OCI-LY3 (cell line): ENCODE data around the gene UNC93A.

Source experiments
- EZH2phosphoT487 ChIP-seq: fragments of 200-600 bp; shearing (Covaris generic); IDR thresholded peaks from 2 replicates; pipeline ENCODE4 v1.6.1; 2018; ENCODE audit warnings: antibody characterized with exemption, mixed run types, low read depth
- TF ChIP-seq, protein P1 (sequence below): fragments of 200-600, 300-600 bp; sonication (generic); IDR thresholded peaks from 2 replicates; pipeline ENCODE4 v1.5.1; 2014; ENCODE audit warnings: antibody characterized with exemption, low read length, low read depth

DNA sequence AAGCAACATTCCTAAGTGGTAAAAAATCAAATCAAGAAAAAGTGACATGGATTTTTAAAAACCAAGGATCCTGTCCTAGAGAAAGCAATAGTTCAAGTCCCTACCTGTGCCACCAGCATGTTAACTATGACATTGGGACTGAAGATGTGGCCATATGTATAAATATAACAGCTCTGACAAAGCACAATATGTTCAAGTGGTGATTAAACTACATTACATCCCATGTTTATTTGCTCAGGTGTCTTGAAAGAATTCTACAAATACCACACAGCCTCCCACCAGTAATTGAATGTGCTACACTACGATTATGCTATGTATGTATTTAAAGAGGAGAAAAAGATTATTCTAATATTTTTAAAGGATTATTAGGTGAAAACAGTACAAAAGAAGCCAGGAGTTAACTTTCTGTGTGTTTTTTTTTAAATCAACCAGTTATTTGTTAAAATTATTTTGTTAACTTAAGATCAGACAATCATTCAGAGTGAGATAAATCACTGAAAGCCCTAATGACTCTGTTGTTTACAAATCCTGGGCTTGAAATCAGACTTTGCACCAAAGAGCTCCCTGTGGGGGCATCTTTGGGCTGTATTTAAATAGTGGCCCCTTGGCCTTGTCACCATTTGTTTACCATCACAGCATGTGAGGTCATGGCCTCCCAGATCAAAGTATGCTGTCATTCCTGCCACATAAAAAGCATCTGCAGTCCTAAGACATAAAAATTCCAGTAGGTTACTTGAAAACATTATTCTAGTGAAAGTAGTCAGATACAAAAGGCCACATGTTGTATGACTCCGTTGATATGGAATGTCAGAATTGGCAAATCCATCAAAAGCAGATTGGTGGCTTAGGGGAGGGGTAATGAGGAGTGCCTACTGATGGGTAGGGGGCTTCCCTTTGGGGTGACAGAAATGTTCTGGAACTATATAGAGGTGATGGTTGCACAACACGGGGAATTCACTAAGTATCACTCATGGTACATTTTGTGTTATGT is 50.8 kb downstream of the UNC93A start:
- TF ChIP-seq, protein P1, sequence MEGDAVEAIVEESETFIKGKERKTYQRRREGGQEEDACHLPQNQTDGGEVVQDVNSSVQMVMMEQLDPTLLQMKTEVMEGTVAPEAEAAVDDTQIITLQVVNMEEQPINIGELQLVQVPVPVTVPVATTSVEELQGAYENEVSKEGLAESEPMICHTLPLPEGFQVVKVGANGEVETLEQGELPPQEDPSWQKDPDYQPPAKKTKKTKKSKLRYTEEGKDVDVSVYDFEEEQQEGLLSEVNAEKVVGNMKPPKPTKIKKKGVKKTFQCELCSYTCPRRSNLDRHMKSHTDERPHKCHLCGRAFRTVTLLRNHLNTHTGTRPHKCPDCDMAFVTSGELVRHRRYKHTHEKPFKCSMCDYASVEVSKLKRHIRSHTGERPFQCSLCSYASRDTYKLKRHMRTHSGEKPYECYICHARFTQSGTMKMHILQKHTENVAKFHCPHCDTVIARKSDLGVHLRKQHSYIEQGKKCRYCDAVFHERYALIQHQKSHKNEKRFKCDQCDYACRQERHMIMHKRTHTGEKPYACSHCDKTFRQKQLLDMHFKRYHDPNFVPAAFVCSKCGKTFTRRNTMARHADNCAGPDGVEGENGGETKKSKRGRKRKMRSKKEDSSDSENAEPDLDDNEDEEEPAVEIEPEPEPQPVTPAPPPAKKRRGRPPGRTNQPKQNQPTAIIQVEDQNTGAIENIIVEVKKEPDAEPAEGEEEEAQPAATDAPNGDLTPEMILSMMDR: no peak
- no peak for TF ChIP-seq EZH2phosphoT487
